Cerebellar cortex (tissue), 1 donor: ENCODE results near the gene PCK2.

Experiments used
- DNase-seq: peaks from one replicate; pipeline ENCODE4 v3.0.0-alpha.2; 2015; ENCODE audit warnings: low spot score

PCK2 gene

DNA sequence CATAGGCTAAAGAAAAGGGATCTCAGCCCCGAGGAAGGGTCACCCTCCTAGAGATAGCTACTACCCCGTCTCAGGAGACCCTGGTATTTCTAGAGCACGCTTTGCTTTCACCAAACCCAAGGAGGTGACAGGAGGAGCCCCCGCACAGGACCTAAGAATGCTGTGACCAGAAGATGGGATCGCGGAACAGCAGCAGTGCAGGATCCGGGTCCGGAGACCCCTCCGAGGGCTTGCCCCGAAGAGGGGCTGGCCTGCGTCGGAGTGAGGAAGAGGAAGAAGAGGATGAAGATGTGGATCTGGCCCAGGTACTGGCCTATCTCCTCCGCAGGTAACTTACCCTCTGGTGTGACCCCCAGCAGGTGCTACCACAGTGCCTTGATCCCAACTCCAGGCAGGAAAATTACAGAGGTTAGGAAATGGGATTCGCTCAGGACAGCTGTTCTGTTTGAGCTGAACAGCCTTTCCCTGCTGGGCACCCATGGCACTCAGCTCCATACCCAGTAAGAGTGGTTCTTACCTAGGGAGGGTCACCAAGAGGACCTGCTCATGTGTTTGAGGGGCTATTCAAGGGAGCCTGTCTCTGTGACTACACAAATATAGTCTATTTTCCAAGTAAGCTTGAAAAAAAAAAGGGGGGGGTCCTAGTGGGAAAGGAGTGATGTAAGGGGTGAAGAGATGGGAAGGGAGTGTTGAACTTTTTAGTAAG lies 21.5 kb downstream of the PCK2 start:
- DNase-seq: no peak

DNA sequence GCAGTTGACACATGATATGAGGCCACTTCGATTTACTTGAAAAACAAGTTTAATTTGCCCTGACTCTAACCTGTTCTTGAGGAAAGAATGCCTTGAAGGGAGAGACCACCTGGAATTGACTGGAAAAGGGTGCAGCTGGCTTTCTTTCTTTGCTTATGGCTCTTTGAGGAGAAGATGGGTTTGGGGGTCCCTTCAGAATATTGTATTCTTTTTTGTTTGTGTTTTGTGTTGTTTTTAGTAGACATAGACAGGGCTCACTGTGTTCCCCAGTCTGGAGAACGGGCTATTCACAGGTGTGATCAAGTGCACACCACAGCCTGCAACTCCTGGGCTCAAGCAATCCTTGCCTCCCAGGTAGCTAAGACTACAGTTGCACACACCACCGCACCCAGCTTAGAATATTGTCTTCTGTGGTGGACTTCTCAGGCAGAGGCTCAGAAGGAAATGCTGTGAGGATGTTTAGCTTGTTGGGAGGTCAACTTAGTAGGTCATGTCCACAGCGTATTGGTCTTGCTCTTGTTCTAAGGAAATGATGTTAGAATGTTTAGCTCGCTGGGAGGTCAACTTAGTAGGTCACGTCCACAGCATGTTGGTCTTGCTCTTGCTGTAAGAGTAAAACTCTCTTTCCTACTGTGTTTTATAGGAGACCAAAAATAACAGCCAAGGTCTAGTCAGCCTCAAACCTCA lies 22.2 kb downstream of the PCK2 start:
- no peak for DNase-seq

DNA sequence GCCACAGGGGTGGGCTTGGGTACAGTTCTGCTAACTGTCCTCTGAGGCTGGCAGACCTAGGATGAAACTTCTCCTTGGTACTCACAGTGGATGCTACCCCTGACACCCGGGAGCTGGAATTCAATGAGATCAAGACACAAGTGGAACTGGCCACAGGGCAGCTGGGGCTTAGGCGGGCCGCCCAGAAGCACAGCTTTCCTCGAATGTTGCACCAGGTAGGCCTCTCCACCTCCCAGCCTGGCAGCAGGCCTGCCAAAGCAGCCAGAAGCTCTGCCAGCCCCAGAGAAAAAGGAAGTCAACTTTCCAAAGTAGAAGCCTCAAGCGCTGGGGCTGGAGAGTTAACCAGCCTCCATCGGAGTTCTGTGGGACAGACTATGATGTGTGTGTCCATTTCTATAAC lies 23.1 kb downstream of the PCK2 start:
- DNase-seq: no peak

DNA sequence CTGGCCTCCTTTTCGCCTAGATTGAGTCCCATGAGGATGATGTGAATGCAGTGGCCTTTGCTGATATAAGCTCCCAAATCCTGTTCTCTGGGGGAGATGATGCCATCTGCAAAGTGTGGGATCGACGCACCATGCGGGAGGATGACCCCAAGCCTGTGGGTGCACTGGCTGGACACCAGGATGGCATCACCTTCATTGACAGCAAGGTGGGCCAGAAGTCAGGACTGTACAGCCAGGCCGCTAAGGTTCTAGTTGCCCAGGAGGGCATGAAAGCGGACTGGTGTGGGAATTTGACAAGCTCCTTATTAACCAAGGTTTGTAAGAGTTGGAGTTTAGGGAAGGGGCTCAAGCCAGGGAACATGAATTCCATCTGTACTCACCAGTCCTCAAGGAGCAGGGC lies 25.6 kb downstream of the PCK2 start:
- DNase-seq: no peak

DNA sequence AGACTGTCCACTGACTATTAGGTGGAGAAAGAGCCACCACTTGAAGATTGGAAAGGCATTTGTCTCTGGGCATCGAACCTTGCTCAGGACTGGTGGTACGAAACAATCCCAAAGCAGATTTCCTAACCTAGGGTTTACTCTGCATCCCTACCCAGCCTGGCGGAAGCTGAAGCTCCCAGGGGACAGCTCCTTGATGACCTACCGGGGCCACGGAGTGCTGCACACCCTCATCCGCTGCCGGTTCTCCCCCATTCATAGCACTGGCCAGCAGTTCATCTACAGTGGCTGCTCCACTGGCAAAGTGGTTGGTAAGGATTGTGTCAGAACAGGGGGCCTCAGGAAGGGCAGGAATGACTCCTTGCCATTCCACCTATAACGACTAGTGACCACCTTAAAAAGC lies 27.1 kb downstream of the PCK2 start:
- no peak for DNase-seq

DNA sequence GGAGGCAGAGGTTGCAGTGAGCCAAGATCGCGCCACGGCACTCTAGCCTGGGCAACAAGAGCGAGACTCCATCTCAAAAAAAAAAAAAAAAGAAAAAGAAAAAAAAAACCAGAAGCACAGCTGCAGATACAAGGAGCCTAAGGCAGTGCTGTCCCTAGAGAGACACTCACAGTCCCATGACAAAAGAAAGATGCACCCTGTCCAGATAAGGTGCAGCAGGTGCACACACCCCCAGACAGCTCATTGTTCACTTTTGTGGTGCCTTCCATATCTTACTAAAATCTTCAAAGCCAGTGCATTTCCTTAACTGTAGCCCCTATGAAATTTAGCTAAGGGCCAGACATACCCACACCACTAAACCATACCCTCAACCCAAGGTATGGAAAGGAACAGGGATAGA lies 28.3 kb downstream of the PCK2 start:
- no peak for DNase-seq

DNA sequence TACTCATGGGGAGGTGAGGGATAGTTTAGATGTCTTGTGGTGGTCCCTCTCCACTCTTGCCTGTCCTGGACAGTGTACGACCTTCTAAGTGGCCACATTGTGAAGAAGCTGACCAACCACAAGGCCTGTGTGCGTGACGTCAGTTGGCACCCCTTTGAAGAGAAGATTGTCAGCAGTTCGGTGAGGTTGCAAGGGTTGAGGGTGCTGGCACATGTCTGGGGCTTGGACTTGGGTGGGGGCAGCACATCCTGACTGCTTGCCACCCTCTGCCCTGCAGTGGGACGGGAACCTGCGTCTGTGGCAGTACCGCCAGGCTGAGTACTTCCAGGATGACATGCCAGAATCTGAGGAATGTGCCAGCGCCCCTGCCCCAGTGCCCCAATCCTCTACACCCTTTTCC lies 28.8 kb downstream of the PCK2 start:
- no peak for DNase-seq

DNA sequence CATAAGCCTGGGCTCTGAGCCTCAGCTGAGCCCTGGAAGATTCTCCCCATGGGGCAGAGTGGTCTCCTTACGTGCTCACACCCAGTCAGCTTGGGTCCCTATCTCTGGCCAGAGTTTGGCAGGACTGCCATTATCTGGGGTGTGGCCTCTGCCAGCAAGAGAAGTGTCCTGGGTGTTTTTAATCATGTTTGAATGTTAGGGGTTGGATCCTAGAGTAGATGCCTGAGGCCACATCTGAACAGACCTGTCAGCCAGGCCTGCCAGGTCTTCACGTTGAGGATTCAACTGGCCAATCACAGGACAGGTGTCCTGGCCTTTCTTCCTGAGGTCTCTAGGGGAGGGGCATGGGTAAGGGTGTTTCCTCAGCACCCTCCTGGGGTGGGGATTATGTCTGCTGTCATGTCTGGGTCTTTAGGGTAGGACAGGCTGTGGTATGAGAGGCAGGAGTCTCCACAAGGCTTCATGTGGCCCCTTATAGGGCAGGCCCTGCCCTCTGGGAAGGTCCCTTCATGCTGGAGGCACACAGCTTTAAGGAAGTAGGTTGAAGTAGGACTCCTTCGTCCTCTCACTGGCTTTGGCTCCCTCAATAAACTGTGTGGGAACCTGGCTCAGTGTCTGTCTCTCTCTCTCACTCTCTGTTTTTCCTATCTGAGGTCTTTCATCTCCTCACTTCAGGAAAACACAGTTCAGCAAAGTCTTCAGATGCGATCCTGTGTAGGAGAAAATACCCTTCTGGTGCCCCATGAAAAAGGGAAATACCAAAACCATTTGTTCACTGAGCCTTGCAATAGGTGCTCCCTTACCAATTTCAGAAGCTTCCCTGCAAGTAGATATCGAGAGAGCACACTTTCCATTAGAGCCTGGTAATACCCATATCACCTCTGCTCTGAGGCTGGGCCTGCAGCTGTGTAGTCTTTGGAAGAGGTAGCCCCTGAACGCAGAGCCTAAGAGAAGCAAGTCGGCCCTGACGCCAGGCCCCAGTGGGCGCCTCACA lies 29.6 kb downstream of the PCK2 start:
- DNase-seq: no peak

DNA sequence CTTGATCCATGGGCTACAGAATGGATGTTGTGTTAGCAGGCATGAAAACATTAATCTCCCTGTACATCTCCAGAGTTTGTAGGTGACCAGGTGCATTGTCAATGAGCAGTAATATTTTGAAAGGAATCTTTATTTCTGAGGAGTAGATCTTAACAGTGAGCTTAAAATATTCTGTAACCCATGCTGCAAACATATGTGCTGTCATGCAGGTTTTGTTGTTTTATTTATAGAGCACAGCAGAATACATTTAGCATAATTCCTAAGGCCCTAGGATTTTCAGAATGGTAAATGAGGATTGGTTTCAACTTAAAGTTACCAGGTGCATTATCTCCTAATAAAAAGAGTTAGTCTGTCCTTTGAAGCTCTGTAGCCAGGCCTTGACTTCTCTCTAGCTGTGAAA lies 32.8 kb downstream of the PCK2 start:
- no peak for DNase-seq

DNA sequence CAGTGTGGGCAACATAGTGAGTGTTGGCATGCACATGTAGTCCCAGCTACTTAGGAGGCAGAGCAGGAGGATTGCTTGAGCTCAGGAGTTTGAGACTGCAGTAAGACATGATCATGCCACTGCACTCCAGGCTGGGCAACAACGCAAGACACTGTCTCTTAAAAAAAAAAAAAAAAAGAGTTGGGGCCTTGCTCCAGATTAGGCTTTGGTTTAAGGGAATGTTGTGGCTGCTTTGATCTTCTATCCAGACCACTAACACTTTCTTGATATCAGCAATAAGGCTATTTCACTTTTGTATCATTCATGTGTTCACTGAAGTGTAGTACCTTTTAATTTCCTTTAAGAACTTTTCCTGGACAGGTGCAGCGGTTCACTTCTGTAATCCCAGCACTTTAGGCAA lies 33.6 kb downstream of the PCK2 start:
- DNase-seq: no peak

DNA sequence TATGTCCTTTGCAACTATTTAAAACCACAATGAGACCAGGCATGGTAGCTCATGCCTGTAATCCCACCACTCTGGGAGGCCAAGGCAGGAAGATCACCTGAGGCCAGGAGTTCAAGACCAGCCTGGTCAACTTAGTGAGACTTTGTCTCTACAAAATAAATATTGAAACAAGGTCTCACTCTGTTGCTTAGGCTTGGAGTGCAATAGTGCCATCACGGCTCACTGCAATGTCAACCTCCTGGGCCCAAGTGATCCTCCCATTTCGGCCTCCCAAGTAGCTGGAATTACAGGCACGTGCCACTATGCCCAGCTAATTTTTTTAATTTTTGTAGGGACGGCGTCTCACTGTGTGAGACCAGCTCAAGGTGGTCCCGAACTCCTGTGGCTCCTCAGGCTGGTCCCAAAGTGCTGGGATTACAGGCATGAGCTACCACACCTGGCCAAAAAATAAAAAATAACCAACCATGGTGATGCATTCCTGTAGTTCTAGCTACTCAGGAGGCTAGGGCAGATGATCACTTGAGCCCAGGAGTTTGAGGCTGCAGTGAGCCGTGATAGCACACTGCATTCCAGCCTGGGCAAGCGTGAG lies 35.4 kb downstream of the PCK2 start:
- DNase-seq: no peak

DNA sequence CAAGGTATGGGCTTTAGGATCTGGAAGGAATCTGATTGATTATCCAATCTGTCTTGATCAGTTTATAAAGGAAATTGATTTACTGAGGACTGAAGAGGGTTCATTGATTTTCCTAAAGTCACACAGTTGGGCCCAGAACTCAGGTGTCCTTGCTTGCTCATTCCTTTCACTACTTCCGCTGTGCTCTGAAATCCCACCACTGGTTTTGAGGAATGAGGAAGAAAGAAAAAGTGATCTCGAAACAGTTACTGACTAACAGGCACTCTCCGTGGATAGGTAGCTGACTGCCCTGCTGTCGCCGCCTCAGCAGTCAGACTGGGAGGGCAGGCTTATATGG lies 36.2 kb downstream of the PCK2 start, which contains the start of gene FITM1:
Gene FITM1, plus strand, starts transcription at position 280 of the 337 bp plus-strand sequence. CDS start 905 bp downstream, outside the sequence.
- no peak for DNase-seq

DNA sequence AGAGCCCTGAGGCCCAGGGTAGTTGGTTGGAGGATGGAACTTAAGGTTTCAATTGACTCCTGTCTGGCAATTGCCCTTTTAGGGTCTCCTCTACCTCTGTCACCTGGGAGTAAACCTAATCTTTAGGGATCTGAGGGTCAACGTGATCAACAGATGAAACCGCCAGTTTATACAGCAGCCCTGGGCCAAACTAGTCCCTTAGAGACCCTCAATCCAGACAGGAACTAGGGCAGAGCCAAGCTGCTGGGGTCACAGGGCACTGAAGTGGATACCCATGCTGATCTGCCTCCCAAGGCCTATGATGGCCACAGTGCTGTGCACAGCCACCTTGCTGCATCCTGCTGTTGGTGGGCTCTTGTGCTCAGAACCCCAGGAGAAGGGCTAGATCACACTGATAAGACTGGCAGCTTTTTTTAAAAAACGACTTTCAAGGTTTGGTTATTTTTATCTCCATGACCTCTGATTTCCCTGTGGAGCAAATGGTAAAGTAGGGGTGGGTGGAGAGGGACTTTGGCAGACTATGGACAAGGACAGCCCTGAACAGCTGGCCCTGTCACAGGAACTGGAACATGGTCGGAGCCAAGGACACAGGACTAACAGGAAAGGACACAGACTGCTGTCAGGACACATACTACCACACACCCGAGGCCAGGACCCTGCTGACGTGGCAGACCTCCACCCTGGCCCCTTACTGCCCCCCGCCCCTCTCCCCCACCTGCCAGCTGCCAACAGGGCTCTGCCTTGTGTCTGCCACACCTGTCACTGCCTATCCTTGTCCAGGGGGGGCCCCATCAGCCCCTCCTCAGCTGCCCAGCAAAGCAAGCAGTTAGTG lies 36.8 kb downstream of the PCK2 start:
- no peak for DNase-seq

DNA sequence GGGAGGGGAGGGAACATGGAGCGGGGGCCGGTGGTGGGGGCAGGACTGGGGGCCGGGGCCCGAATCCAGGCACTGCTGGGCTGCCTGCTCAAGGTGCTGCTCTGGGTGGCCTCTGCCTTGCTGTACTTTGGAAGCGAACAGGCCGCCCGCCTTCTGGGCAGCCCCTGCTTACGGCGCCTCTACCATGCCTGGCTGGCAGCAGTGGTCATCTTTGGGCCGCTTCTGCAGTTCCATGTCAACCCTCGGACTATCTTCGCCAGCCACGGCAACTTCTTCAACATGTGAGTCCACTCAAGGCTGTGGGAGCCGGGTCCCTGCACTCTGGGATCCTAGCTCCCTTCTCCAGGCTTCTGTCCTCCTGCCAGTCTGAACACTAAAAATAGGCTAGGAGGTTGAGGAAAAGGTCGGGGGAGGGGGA lies 37.4 kb downstream of the PCK2 start:
- DNase-seq: no peak

DNA sequence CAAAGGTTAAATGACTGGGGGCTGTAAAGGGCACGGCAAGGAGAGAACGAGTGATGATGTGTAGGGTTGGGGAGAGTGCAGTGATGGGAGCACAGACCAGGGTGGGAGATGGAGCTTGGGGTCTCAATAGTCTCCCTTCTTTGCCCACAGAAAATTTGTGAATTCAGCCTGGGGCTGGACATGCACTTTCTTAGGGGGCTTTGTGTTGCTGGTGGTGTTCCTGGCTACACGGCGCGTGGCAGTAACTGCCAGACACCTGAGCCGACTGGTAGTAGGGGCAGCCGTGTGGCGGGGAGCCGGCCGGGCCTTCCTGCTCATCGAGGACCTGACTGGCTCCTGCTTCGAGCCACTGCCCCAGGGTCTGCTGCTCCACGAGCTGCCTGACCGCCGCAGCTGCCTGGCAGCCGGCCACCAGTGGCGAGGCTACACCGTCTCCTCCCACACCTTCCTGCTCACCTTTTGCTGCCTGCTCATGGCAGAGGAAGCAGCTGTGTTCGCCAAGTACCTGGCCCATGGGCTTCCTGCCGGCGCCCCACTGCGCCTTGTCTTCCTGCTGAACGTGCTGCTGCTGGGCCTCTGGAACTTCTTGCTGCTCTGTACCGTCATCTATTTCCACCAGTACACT lies 38.1 kb downstream of the PCK2 start:
- DNase-seq: no peak

DNA sequence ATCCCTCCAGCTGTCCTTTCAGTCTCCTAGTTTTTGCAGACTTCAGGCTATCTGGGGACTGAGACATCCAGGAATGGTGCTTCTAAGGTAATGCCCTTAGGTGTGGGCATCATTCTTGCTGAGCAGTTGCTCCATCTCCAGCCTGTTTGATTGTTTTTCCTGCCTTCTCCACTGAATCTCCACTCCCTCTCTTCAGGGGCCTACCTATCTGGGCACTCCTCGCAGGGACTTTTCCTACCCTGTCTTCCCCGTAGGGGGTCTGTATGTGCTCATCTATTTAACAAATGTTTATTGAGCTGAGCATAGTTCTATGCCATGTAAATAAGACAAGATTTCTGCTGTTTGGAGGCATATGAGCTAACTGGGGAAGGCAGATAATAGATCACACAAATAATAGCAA lies 38.9 kb downstream of the PCK2 start:
- no peak for DNase-seq

DNA sequence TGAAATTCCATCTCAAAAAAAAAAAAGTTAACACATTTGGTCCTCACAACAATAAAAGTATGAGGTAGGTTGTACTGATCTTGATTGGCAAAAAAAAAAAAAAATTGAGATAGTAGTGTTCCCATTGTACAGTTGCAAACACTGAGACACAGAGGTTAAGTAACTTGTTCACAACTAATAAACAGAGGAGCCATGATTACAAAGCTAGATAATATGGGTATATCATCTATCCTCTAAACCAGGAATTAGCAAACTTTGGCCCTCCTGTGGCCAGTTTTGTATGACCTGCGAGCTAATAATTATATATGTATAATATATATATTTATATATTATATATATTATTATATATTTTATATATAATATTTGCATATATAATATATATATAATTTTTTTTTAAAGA lies 39.6 kb downstream of the PCK2 start:
- DNase-seq: no peak

DNA sequence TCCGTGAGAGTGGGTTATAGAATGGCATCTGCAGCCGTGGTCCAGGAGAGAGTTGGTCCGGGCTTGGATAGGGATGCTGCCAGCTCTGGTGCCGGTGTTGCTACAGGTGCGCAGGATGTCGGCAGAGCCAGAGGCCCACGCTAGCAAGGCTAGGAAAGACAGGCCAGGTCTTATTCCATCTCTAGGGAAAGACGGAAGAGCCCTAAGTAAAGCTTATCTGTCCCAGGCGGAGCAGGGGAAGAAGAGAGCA lies 41.4 kb downstream of the PCK2 start:
- DNase-seq: no peak

DNA sequence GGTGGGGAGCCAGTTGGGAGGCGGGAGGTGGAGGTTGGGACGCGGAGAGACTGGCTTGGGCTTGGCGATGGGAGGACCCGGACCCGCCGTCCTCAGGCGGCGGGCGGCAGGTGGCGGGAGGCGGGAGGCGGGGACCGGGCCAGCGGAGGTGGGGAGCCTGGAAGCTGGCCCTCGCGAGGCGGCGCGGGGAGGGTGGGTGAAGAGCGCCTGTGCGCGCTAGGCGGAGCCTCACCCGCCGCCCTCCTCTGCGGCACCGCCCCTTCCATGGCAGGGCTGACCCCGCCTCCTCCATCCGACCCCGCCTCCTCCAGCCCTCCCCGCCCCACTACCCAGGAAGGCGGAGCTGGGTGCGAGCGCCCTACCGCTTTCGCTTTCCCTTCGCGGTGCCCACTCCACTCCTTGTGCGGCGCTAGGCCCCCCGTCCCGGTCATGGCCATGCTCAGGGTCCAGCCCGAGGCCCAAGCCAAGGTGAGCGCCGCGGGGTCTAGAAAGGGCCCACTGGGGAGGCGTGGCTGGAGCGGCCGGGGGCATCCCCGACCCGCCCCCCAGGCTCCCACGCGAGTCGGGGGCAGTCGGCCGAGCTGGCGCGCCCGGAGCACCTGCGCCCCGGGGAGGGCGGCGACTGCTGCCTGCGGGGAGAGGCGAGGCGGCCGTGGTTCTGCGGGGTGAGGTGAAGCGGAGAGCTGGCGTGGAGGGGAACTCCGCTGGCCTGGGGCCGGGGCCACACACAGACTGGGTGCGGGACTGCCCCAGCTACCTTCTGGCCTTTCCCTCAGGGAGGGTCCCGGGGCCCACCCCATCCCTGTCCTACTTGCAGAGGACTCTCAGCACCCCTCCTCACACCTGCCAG lies 41.9 kb downstream of the PCK2 start, which contains the start of gene PSME1:
Gene PSME1, plus strand, starts transcription at position 361 of the 850 bp plus-strand sequence. Its CDS starts 69 bp downstream, at position 430.
- peak; percentile 94 for DNase-seq
